ENCODE results near the gene THSD8.
"Not testable (repeated sequence)": the region's sequence is repeated elsewhere in the genome, so short reads cannot be mapped to it uniquely, and the experiment has no call there.

The THSD8 gene

DNA sequence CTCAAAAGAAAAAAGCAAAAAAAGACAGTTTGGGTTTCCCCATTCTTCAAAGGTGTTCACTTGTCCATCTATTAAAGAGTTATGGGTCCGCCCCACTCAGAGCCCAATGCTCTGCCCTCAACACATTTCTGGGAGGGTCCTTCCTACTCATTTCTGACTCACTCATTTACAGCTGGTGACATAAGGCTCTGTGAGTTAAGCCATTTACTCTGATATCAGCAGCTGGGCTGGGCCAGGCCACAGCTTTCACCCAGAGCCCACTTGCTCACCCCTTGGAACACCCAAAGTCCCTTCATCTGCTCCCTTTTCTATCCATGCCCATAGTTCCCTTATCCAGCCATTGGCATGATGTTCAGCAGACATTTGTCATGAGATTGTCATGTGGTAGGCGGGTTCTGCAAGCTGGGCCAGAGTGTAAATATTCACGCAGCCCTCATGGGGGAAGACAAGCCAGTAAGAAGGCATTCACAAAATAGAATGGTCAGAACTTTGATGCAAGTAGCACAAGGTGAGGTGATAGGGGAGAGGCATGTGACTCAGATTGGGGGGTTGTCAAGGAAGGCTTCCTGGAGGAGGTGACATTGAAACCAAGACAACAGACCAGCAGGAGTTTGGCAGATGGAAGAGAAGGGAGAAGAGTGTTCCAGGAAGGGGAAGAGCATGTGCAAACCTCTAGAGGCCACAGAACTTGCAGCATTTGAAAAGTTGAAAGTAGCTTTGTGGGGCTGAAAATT lies 42.3 kb downstream of the THSD8 start:
- Histone ChIP-seq H4K20me1 (ENCODE audit: insufficient read depth, low read length) (peaks cover 31% of the 10 kb centered on the region), H3K79me2 (ENCODE audit: insufficient read depth, low read length) (peaks cover 35% of the 10 kb centered on the region), H3K4me2 (ENCODE audit: insufficient read depth, low read length) (no peak overlapping the region), H3K27ac (ENCODE audit: low read length) (no peak overlapping the region), H3K36me3 (ENCODE audit: insufficient read depth, low read length) (peaks cover 21% of the 10 kb centered on the region), H3K27me3 (ENCODE audit: insufficient read depth, low read length, poor library complexity) (no peaks in the 10 kb centered on the region), H3K9me3 (ENCODE audit: insufficient read depth, low read length, severe bottlenecking) (no peaks in the 10 kb centered on the region), H3K4me1 (ENCODE audit: insufficient read depth, low read length) (peaks cover 23% of the 10 kb centered on the region), H3K9ac (ENCODE audit: low read depth, low read length) (no peak overlapping the region), H3K4me3 (ENCODE audit: low read depth in 1 of 2, low read length in 2 of 2) (no peak overlapping the region), H2AFZ (ENCODE audit: low read depth, low read length) (no peak overlapping the region)
- ATAC-seq (ENCODE audit: insufficient read depth, low read depth) (no peak), DNase-seq (no peak)
- TF ChIP-seq EZH2 (IDR thresholded peaks at IDR 0.05; ENCODE audit: borderline replicate concordance, low read depth, low read length, severe bottlenecking): no peak
- TF ChIP-seq, protein P1, sequence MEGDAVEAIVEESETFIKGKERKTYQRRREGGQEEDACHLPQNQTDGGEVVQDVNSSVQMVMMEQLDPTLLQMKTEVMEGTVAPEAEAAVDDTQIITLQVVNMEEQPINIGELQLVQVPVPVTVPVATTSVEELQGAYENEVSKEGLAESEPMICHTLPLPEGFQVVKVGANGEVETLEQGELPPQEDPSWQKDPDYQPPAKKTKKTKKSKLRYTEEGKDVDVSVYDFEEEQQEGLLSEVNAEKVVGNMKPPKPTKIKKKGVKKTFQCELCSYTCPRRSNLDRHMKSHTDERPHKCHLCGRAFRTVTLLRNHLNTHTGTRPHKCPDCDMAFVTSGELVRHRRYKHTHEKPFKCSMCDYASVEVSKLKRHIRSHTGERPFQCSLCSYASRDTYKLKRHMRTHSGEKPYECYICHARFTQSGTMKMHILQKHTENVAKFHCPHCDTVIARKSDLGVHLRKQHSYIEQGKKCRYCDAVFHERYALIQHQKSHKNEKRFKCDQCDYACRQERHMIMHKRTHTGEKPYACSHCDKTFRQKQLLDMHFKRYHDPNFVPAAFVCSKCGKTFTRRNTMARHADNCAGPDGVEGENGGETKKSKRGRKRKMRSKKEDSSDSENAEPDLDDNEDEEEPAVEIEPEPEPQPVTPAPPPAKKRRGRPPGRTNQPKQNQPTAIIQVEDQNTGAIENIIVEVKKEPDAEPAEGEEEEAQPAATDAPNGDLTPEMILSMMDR (IDR thresholded peaks at IDR 0.05; ENCODE audit: borderline replicate concordance, extremely low read depth, low read length, poor library complexity, severe bottlenecking): no peak

DNA sequence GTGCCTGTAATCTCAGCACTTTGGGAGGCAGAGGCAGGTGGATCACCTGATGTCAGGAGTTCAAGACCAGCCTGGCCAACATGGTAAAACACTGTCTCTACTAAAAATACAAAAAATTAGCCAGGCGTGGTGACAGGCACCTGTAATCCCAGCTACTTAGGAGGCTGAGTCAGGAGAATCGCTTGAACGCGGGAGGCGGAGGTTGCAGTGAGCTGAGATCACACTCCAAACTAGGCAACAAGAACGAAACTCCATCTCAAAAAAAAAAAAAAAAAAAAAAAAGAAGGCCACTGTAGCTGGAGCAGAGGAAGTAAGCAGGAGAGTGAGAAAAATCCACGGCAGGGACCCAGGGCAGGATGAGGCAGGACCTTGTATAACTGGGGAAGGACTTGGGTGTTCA lies 44.7 kb downstream of the THSD8 start:
- not testable (repeated sequence) for H3K9me3 ChIP-seq (ENCODE audit: insufficient read depth, low read length, severe bottlenecking); H3K27ac ChIP-seq (ENCODE audit: low read length); ATAC-seq (ENCODE audit: insufficient read depth, low read depth); H3K27me3 ChIP-seq (ENCODE audit: insufficient read depth, low read length, poor library complexity); H3K4me2 ChIP-seq (ENCODE audit: insufficient read depth, low read length); H2AFZ ChIP-seq (ENCODE audit: low read depth, low read length); H3K4me3 ChIP-seq (ENCODE audit: low read depth in 1 of 2, low read length in 2 of 2); H3K4me1 ChIP-seq (ENCODE audit: insufficient read depth, low read length); DNase-seq; H3K9ac ChIP-seq (ENCODE audit: low read depth, low read length)
- Histone ChIP-seq H3K79me2 (ENCODE audit: insufficient read depth, low read length) (peaks cover 13% of the 10 kb centered on the region), H4K20me1 (ENCODE audit: insufficient read depth, low read length) (peaks cover 16% of the 10 kb centered on the region), H3K36me3 (ENCODE audit: insufficient read depth, low read length) (peaks cover 22% of the 10 kb centered on the region)

DNA sequence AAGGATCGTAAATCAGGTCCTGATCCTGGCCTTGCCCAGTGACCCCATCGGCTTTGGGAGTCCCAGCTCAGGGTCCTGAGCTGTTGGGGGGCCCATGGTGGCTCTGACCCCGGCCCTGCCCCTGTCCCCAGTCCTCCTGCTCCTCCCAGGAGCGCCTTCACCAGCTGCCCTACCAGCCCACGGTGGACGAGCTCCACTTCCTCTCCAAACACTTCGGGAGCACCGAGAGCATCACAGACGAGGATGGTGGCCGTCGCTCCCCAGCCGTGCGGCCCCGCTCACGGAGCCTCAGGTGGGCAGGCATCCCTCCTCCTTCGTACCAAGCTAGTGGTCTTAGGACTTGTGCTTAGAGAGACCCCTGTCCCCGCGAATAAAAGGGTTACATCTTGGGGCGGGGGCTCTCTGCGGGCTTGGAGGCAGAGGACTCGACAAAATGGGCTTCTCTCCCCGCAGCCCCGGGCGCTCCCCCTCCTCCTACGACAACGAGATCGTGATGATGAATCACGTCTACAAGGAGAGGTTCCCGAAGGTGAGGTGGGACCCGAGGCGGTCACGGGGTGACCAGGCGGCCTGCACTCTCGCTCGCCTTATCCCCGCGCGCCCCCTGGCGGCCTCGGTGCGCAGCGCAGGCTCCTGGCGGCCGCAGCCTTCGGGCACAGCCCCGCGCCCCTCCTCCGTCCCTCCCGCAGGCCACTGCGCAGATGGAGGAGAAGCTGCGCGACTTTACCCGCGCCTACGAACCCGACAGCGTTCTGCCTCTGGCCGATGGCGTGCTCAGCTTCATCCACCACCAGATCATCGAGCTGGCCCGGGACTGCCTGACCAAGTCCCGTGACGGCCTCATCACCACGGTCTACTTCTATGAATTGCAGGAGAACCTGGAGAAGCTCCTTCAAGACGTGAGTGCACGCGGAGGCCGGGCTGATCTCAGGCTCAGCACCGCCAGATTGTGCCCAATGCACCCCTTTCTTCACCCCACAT lies 45.6 kb downstream of the THSD8 start:
- DNase-seq: peak; percentile 70
- Histone ChIP-seq H3K4me2 (ENCODE audit: insufficient read depth, low read length) (peak overlapping the region; percentile 45; the same call in 1 of the 2 replicates), H3K27me3 (ENCODE audit: insufficient read depth, low read length, poor library complexity) (no peaks in the 10 kb centered on the region), H3K9ac (ENCODE audit: low read depth, low read length) (no peak overlapping the region), H3K4me3 (ENCODE audit: low read depth in 1 of 2, low read length in 2 of 2) (no peak overlapping the region), H3K4me1 (ENCODE audit: insufficient read depth, low read length) (peaks cover 8% of the 10 kb centered on the region), H3K36me3 (ENCODE audit: insufficient read depth, low read length) (peaks cover 30% of the 10 kb centered on the region), H3K79me2 (ENCODE audit: insufficient read depth, low read length) (peaks cover 8% of the 10 kb centered on the region; the same call in 1 of the 2 replicates), H3K9me3 (ENCODE audit: insufficient read depth, low read length, severe bottlenecking) (no peaks in the 10 kb centered on the region), H3K27ac (ENCODE audit: low read length) (no peak overlapping the region), H4K20me1 (ENCODE audit: insufficient read depth, low read length) (peaks cover 12% of the 10 kb centered on the region), H2AFZ (ENCODE audit: low read depth, low read length) (no peak overlapping the region; the same call in none of the 2 replicates)
- ATAC-seq (ENCODE audit: insufficient read depth, low read depth): peak; percentile 93
- TF ChIP-seq, protein P1 (IDR thresholded peaks at IDR 0.05; ENCODE audit: borderline replicate concordance, extremely low read depth, low read length, poor library complexity, severe bottlenecking): peak; percentile 95
- TF ChIP-seq EZH2 (IDR thresholded peaks at IDR 0.05; ENCODE audit: borderline replicate concordance, low read depth, low read length, severe bottlenecking): no peak
